GM21619 (cell line): ENCODE results near the gene CIZ1.
A peak's percentile ranks its signal among the peaks of the same experiment; 100 is the strongest.
"Not testable (repeated sequence)": the region's sequence is repeated elsewhere in the genome, so short reads cannot be mapped to it uniquely, and the experiment has no call there.

Source experiments
- ATAC-seq: cut with Tn5 transposase; IDR thresholded peaks from one replicate; pipeline ENCODE4 v1.9.1; 2021; ENCODE audit not compliant: unreplicated experiment

The CIZ1 gene, protein sequence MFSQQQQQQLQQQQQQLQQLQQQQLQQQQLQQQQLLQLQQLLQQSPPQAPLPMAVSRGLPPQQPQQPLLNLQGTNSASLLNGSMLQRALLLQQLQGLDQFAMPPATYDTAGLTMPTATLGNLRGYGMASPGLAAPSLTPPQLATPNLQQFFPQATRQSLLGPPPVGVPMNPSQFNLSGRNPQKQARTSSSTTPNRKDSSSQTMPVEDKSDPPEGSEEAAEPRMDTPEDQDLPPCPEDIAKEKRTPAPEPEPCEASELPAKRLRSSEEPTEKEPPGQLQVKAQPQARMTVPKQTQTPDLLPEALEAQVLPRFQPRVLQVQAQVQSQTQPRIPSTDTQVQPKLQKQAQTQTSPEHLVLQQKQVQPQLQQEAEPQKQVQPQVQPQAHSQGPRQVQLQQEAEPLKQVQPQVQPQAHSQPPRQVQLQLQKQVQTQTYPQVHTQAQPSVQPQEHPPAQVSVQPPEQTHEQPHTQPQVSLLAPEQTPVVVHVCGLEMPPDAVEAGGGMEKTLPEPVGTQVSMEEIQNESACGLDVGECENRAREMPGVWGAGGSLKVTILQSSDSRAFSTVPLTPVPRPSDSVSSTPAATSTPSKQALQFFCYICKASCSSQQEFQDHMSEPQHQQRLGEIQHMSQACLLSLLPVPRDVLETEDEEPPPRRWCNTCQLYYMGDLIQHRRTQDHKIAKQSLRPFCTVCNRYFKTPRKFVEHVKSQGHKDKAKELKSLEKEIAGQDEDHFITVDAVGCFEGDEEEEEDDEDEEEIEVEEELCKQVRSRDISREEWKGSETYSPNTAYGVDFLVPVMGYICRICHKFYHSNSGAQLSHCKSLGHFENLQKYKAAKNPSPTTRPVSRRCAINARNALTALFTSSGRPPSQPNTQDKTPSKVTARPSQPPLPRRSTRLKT

DNA sequence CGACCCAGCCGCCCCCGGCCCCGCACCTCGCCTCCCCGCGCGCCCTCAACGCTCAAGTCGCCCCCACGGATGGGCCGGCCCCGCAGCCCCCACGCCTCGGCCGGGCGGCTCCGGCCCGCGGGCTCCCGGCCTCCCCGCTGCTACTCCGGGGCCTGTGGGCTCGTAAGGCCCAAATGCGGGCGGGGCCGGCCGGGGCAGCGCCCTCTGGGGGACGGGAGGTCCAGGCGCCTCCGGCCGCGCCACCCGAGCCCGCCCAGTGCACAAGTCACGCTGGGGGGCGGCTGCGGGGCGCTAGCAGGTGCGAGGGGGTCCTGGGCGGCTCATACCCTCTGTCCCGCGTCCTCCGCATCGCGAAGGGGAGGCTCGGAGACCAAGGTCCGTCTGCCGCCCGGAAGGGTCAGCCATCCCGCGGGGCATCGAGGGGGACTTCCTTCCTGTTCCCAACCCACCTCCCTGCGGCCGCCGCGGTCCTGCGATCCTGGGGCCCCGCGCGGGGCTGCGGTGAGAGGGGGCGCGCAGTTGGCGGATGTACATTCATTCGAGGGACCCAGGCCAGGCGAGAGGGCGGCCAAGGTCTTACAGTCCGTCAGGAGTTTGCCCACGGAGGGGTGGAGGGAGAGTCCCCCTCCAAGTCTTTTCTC, at the start of gene CIZ1:
Gene CIZ1, minus strand, starts transcription at position 167 of the 641 bp plus-strand sequence. CDS start 715 bp downstream, outside the sequence.
- peak; percentile 76 for ATAC-seq

DNA sequence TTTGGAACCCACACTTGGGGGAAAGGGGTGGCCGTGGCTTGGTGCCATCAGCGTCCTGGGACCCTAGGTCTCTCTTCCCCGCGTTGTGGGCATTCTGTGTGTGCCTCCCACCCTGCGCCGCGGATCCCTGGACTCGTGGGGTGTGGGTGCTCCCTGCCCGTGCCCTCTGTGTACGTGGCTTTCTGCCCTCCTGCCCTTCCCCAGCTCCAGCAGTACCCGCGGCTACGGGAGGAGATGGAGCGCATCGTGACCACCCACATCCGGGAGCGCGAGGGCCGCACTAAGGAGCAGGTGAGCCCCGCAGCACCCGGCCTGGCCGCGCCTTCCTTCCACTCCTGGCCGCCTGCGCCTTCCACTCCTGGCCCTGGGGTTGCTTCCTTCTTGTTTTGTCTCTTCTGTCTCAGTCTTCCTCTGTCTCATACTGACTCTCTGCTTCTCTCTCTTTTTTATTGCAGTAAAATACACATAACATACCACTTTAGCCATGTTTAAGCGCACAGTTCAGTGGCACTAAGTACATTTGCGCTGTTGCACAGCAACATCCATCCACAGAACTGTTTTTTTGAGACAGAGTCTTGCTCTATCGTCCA, 42.5 kb upstream of the CIZ1 start:
- no peak for ATAC-seq

DNA sequence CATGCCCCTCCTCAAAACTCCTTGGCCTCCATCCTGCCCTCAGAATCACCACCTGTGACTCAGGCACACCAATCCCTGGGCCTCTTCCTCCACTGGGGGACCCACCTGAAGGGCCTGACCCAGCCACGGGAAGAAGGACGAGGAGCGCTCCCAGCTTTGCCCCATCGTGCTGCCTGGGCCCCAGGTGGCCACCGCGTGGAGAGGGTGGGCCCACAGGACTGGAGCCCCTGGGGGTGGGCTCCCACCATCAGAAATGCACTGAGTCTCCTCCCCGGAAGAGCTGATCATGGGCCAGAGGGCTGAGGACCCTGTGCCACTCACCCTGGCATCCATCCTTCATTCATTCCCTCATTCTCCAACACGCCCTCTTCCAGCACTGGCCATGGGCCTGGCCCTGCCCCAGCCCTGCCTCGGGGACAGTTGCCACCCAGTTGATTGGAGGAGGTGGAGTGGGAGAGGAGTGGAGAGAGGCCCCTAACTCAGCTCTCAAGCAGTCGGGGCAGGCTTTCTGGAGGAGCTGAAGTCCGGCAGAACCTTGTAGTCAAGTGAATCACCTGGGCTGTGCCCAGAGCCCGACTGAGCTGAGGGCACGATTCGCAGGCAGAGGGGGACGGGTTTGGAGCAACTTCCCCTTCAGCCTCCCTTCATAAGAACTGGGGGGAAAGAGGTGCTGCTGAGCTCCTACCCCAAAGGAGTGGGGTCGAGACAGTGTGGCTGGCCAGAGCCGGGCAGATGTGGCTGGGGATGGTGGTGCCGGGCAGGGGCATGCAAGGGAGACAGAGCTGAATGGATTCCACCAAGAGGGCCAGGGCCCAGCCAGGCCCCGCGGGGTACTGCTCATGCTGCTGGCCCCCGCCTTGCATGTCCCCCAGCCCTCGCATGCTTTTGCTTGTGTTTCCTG, 41.4 kb upstream of the CIZ1 start:
- ATAC-seq: no peak

DNA sequence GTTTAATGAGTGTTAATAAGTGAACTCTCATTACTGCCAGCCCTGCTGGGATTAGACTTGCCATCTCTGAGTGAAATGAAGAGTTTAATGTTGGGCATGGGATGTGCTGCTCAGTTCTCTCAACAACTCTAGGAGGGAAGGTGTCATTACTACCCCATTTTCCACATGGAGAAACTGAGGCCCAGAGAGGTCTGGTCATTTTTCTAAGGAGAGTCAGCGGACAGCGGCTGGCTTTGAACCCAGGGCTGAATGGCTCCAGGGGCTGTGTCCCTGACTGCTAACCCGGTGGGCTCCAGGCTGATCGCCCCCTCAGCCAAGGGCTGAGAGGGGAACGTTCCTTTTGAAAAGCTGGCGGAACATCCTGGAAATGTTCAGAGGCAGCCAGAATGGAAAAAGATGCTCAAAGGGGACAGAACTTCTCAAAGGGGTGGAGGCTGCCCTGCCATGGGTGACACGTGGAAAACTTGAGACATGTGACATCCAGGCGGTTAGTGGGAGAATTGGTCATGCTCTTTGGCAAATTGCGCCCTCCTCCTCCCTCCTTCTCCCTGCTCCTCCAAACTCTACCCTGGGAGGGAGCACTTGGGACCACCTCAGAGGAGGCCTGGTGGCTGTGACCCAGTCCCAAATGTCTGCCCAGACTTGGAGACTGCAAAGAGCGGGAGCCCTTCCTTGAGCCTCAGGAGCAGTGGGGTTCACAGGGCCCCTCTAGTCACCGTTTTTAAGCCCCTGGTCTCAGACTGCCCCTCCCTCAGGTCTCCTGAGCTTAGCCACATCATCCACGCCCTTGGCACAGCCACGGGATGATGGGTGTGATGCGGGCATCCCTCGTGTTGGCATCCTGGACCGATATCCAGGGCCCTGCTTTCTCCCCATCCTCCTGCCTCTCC, 40.5 kb upstream of the CIZ1 start:
- no peak for ATAC-seq

DNA sequence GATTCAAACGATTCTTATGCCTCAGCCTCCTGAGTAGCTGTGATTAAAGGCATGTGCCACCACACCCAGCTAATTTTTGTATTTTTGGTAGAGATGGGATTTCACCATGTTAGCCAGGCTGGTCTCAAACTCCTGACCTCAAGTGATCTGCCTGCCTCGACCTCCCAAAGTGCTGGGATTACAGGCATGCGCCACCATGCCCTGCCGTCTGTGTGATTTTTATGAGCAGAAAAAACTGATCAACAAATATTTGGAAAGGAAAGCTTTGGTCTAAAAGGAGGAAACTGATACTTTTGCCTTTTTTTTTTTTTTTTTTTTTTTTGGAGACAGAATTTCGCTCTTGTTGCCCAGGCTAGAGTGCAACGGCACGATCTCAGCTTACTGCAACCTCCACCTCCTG, 39.5 kb upstream of the CIZ1 start:
- not testable (repeated sequence) for ATAC-seq

DNA sequence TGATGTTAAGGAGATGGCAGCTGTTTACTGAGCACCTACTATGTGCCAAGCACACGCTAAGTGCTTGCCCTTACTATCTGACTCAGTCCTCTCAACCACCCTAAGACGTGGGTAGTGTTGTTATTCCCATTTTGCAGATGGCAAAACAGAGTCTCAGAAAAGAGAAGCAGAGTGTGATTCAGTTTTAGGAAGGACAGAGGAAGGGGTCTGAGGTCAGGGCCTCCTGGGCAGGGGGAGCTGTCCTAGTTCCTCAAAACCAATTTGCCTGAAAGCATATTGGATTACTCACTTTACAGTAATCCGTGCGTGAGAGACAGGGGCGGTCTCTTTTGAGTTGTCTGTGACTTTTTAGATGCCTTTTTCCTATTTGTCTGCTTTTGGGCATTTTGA, 35.0 kb upstream of the CIZ1 start:
- ATAC-seq: no peak

DNA sequence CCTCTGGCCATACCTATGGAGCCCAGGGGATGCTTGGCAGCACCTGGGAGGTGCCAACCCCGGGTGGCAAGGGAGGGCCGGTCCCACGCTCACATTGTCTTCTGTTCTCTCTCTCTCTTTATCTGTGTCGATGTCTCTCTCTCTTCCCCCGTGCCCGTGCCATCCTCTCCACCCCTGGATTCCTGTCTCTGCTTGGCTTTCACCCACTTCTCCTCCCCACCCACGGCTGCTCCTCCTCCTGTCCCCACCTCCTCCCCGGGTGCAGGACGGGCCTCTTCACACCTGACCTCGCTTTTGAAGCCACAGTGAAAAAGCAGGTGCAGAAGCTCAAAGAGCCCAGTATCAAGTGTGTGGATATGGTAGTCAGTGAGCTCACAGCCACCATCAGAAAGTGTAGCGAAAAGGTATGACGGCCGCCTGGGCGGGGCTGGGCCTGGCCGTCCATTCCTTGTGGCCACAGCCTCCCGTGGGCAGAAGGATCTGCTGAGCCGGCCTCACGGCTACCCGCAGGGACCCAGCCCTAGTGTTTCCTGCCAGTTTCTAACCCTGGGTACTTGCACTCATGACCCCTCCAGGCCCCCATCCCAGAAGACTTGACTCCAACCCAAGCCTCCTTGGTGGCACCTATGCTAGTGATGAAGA, 34.5 kb upstream of the CIZ1 start:
- ATAC-seq: no peak

DNA sequence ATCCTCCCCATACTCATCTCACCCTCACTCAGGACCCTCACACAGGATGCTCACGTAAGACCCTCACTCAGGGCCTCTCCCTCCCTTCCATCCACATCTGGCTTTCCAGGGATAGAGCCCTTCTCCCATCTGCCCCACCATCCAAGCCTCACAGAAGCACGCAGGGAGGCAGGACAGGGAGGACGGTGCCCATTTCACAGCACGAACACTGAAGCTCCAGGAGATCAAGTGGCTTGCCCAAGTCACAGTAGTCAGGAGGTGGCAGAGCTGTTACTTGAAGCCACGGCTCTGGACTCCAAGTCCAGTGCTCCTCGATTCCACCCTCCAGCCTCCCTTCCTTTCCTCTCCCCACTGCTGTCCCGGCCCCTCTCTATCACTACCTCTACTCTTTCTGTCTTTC, 33.5 kb upstream of the CIZ1 start:
- ATAC-seq: no peak

DNA sequence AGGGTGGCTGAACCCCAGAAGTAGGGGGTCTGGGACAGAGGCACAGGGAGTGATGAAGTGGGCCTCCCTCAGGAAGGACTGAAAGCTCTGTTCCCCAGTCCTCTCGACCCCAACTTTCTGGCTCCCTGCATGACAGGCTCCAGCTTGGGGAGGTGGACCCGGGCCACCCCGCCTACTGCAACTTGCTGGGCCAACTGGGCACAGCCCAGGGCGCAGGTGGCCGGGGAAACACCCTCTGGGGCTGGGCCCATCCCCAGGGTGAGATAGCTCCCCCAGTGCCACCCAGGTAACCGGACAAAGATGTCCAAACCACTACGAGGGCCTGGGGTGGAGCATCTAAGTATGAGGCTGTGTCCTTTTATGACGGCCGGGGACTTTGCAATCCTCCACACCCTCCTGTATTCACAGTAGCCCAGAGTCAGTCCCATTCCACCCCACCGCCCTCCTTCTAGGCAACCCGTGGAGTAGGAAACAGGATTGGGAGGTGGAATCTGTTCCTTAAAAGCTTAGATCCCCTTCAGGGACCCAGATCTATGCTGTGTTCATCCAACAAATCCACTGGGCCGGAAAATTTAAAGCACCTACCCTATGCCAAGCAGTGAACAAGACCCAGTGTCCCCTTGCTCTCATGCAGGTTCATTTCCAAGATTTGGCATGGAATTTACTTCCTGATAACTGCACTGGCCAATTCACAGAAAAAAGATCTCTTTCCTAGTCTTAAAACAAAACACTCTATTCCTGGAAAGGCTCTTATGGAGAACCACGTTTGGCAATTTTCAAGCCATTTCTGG, 31.7 kb upstream of the CIZ1 start:
- ATAC-seq: no peak

DNA sequence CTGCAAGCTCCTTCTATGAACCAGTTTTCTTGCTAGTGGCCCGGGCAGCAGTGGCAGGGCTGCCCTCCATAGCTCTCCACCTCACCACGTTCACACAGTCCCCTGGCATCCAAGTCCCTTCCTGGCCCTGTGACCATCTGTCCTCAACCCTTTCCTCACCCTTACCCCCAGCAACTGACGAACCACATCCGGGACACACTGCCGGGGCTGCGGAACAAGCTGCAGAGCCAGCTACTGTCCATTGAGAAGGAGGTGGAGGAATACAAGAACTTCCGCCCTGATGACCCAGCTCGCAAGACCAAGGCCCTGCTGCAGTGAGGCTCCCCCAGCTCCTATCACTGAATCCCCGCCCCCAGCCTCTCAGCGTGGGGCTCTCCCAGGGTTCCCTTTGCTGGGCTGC, 30.7 kb upstream of the CIZ1 start:
- ATAC-seq: no peak

DNA sequence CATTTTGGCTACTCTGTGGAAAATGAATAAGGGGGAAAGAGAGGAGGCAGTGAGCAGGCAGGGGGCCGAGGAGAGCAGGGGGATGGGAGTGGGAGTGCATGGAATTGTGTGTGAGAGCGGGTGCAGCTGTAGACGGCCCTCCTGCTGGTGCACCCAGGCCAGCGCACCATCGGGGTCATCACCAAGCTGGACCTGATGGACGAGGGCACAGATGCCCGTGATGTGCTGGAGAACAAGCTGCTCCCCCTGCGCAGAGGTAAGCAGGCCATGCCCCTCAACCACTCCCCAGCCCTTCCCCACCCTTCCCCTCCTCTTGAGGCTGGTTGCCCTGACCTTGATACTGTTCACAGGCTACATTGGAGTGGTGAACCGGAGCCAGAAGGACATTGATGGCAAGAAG, 28.5 kb upstream of the CIZ1 start:
- no peak for ATAC-seq

DNA sequence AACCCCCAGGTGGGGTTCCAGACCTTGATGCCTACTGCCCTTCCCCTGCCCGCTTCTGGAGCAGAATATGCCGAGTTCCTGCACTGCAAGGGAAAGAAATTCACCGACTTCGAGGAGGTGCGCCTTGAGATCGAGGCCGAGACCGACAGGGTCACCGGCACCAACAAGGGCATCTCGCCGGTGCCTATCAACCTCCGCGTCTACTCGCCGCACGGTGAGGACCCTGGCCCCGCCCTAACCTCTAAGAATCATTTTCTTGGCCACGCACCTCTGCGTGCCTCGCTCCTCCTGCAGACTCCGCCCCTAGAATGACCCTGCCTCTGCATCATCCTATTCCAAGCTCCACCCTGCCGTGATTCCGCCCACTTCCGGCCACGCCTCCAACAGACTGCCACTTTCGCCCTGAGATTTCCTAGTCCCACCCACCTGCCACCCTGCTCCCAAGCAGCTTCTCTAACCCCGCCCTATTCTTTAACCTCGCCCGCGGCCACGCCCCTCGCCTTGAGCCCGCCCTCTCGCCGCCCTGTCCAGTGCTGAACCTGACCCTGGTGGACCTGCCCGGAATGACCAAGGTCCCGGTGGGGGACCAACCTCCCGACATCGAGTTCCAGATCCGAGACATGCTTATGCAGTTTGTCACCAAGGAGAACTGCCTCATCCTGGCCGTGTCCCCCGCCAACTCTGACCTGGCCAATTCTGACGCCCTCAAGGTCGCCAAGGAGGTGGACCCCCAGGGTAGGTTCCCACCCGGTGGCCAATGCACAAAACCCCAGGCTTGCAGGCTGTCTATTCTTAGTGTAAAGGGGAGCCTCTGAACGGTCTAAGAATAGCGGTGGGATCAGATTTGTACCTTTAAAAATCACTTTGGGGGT, 27.4 kb upstream of the CIZ1 start:
- peak; percentile 84 for ATAC-seq

DNA sequence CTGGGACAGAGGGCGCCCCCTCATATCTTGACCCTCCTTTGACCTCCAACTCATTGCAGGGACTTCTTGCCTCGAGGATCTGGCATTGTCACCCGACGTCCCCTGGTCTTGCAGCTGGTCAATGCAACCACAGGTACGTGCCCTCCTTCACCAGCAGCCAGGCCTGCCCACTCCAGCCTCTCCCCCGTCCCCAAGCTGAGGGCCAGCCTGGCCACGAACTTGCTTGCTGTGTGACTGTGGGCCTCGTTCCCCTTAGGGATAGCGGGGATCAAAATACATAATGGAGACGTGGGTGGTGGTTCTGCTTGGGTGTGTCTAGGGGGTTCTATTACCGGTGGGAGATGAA, 26.8 kb upstream of the CIZ1 start:
- no peak for ATAC-seq

DNA sequence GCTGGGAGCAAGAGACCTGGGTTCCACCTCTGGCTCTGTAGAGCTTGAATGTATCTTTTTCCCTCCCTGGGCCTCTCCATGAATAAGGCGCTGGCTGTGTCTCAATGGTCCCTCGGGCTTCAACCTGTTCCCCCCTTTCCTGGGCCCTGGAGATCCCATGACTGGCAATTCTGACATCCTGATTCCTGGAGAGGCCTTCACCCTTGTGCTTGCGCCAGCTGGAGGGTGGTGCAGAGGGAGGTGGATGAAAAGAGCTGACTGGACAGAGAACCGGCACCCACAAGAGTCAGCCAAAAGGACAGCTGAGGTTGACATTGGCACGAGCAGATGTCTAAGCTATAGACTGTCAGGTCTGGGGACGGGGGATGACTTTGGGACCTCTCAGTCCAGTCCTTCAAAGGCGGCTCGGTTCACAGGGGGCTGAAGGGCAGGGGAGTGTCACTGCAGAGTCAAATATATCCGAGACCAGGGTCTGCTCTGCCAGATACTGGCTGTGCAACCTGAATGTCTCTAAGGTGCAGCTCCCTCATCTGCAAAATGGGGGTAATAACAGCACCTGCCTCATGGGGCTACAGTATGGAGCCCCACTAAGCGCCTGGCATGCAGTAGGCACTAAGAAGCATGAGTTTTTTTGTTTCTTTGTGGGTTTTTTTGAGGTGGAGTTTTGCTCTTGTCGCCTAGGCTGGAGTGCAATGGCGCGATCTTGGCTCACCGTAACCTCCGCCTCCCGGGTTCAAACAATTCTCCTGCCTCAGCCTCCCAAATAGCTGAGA, 25.6 kb upstream of the CIZ1 start:
- ATAC-seq: no peak

DNA sequence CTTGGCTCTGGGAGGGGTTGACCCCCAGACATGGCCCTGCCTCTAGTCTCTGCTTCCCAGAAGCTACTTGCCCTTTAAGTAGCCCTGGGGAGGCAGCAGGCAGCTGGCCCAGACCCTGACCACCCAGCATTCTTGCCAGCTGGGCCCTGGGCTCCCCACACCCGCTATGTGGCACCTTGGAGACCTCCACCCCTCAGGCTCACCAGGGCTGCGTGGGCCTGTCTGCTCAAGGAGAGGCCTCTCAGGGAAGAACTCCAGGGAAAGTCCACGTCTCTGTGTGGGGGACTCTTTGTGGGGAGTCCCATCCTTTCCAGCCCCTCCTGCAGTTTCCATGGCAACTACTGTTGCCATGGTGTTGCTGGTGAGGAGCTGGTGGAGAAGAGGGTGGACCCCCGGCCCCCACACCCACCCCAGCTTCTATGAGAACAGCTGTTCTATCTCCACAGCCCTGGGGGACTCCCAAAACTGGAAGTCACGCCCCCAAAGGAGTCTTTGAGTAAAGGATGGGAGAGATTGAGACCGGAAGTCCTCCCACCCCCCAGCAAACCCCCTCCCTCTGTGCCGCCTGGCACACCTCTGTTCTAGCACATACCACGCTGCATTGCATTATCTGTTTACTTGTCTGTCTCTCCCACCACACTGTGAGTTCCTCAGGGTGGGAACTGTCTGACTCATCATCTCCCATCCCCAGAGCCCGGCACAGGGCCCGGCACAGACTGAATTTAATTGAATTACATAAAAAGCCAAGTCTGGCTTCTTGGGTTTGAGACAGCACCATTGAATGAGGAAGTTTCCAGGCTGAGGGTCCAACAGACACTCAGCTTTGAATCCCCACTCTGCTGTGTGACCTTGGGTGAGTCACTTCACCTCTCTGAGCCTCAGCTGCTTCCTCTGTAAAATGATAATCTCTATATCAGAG, 24.4 kb upstream of the CIZ1 start:
- ATAC-seq: no peak
